HG03175 (cell line): Measurements from ENCODE around the gene DIAPH2.

Experiments
- ATAC-seq: cut with Tn5 transposase; IDR thresholded peaks from one replicate; pipeline ENCODE4 v1.9.1; 2021; ENCODE audit warnings: mild to moderate bottlenecking, moderate library complexity; ENCODE audit not compliant: unreplicated experiment

The DIAPH2 gene

GRCh38 chrX:97145934-97146333 is 461.3 kb downstream of the DIAPH2 start:
- no peak for ATAC-seq

- ATAC-seq: no peak
Observed at GRCh38 chrX:97155816-97156215, 471.2 kb downstream of the DIAPH2 start.

- ATAC-seq: no peak
Observed at GRCh38 chrX:97158269-97158668, 473.6 kb downstream of the DIAPH2 start.

- ATAC-seq: no peak
Observed at GRCh38 chrX:97159916-97160800, 475.5 kb downstream of the DIAPH2 start.

- ATAC-seq: peak; percentile 77
Observed at GRCh38 chrX:97167333-97167732, 482.7 kb downstream of the DIAPH2 start.

- peak; percentile 71 for ATAC-seq
Observed at GRCh38 chrX:97168646-97169045, 484.0 kb downstream of the DIAPH2 start.

- no peak for ATAC-seq
Observed at GRCh38 chrX:97175147-97175546, 490.5 kb downstream of the DIAPH2 start.

GRCh38 chrX:97189668-97190067 is 505.0 kb downstream of the DIAPH2 start:
- ATAC-seq: no peak

GRCh38 chrX:97199501-97199900 is 514.9 kb downstream of the DIAPH2 start:
- ATAC-seq: no peak

GRCh38 chrX:97200454-97200853 is 515.8 kb downstream of the DIAPH2 start:
- no peak for ATAC-seq

- ATAC-seq: no peak
Observed at GRCh38 chrX:97210501-97210900, 525.9 kb downstream of the DIAPH2 start.

GRCh38 chrX:97211070-97211469 is 526.4 kb downstream of the DIAPH2 start:
- ATAC-seq: no peak

- no peak for ATAC-seq
Observed at GRCh38 chrX:97215186-97215585, 530.5 kb downstream of the DIAPH2 start.

- ATAC-seq: no peak
Observed at GRCh38 chrX:97224148-97224547, 539.5 kb downstream of the DIAPH2 start.

GRCh38 chrX:97229318-97229717 is 544.7 kb downstream of the DIAPH2 start:
- no peak for ATAC-seq

GRCh38 chrX:97230948-97231347 is 546.3 kb downstream of the DIAPH2 start:
- no peak for ATAC-seq

- peak; percentile 100 for ATAC-seq
Observed at GRCh38 chrX:97234471-97235081, 549.9 kb downstream of the DIAPH2 start.

- no peak for ATAC-seq
Observed at GRCh38 chrX:97238632-97239031, 554.0 kb downstream of the DIAPH2 start.

GRCh38 chrX:97252111-97252510 is 567.5 kb downstream of the DIAPH2 start:
- no peak for ATAC-seq

GRCh38 chrX:97260679-97261078 is 576.0 kb downstream of the DIAPH2 start:
- no peak for ATAC-seq

GRCh38 chrX:97266406-97267121 is 581.9 kb downstream of the DIAPH2 start:
- ATAC-seq: no peak
